HEK293 (cell line): ENCODE results near the gene MYOZ3.

Experiments
- GFI1B ChIP-seq: fragments of 450-650 bp; formaldehyde crosslinking; IDR thresholded peaks from 2 replicates; pipeline ENCODE4 v1.5.1; 2016; ENCODE audit warnings: missing biosample characterization, missing genetic modification characterization
- GLI2 ChIP-seq: fragments of 450-650 bp; formaldehyde crosslinking; IDR thresholded peaks from 2 replicates; pipeline ENCODE4; 2017; ENCODE audit warnings: missing biosample characterization, missing genetic modification characterization, low read depth, borderline replicate concordance
- HIC1 ChIP-seq: fragments of 450-650 bp; formaldehyde crosslinking; IDR thresholded peaks from 2 replicates; pipeline ENCODE4 v1.5.1; 2016; ENCODE audit warnings: missing biosample characterization, missing genetic modification characterization
- HOXA7 ChIP-seq: sonication (generic); formaldehyde crosslinking; IDR thresholded peaks from 2 replicates; pipeline ENCODE4 v1.8.1; 2022; ENCODE audit warnings: missing genetic modification reagents, borderline replicate concordance
- HOXD13 ChIP-seq: sonication (generic); formaldehyde crosslinking; IDR thresholded peaks from 2 replicates; pipeline ENCODE4 v1.8.0; 2022; ENCODE audit warnings: missing genetic modification reagents, borderline replicate concordance
- IKZF3 ChIP-seq: fragments of 450-650 bp; IDR thresholded peaks from 2 replicates; pipeline ENCODE4 v1.5.0; 2018; ENCODE audit warnings: missing biosample characterization, mild to moderate bottlenecking, missing genetic modification characterization, moderate library complexity
- KLF7 ChIP-seq: fragments of 450-650 bp; formaldehyde crosslinking; IDR thresholded peaks from 2 replicates; pipeline ENCODE4 v1.5.1; 2016; ENCODE audit warnings: missing biosample characterization, missing genetic modification characterization, borderline replicate concordance
- MEIS1 ChIP-seq: sonication (generic); formaldehyde crosslinking; IDR thresholded peaks from 2 replicates; pipeline ENCODE4 v1.8.1; 2022; ENCODE audit warnings: missing genetic modification reagents, mild to moderate bottlenecking, borderline replicate concordance
- MZF1 ChIP-seq: fragments of 450-650 bp; formaldehyde crosslinking; IDR thresholded peaks from 2 replicates; pipeline ENCODE4 v1.5.1; 2017; ENCODE audit warnings: missing biosample characterization, missing genetic modification characterization, borderline replicate concordance
- OSR2 ChIP-seq: fragments of 450-650 bp; formaldehyde crosslinking; IDR thresholded peaks from 2 replicates; pipeline ENCODE4 v1.5.1; 2016; ENCODE audit warnings: missing biosample characterization, missing genetic modification characterization
- PRDM1 ChIP-seq: fragments of 450-650 bp; formaldehyde crosslinking; IDR thresholded peaks from 2 replicates; pipeline ENCODE4; 2016; ENCODE audit warnings: missing biosample characterization, missing genetic modification characterization
- SETDB1 ChIP-seq: IDR thresholded peaks from one replicate; pipeline ENCODE4 v1.6.1; 2017; ENCODE audit warnings: mild to moderate bottlenecking, low read length, moderate library complexity, mixed read lengths; ENCODE audit not compliant: insufficient read length
- SP3 ChIP-seq: fragments of 450-650 bp; formaldehyde crosslinking; IDR thresholded peaks from 2 replicates; pipeline ENCODE4 v1.5.1; 2016; ENCODE audit warnings: missing biosample characterization, missing genetic modification characterization
- SP7 ChIP-seq: fragments of 450-650 bp; formaldehyde crosslinking; IDR thresholded peaks from 2 replicates; pipeline ENCODE4 v1.5.1; 2016; ENCODE audit warnings: missing biosample characterization, missing genetic modification characterization
- YY2 ChIP-seq: fragments of 450-650 bp; formaldehyde crosslinking; IDR thresholded peaks from 2 replicates; pipeline ENCODE4 v1.5.1; 2016; ENCODE audit warnings: missing biosample characterization, missing genetic modification characterization
- ZBTB1 ChIP-seq: fragments of 450-650 bp; formaldehyde crosslinking; IDR thresholded peaks from 2 replicates; pipeline ENCODE4 v1.5.1; 2016; ENCODE audit warnings: missing biosample characterization, missing genetic modification characterization
- ZBTB48 ChIP-seq: fragments of 450-650 bp; formaldehyde crosslinking; IDR thresholded peaks from 2 replicates; pipeline ENCODE4 v1.5.1; 2016; ENCODE audit warnings: missing biosample characterization, missing genetic modification characterization
- ZBTB7A ChIP-seq: fragments of 450-650 bp; formaldehyde crosslinking; IDR thresholded peaks from 2 replicates; pipeline ENCODE4 v1.5.1; 2016; ENCODE audit warnings: low read depth, missing biosample characterization, missing genetic modification characterization
- ZNF10 ChIP-seq: fragments of 450-650 bp; formaldehyde crosslinking; IDR thresholded peaks from 2 replicates; pipeline ENCODE4 v1.5.1; 2017; ENCODE audit warnings: missing biosample characterization, missing genetic modification characterization
- ZNF114 ChIP-seq: fragments of 450-650 bp; formaldehyde crosslinking; IDR thresholded peaks from 2 replicates; pipeline ENCODE4 v1.5.0; 2017; ENCODE audit warnings: missing biosample characterization, missing genetic modification characterization
- ZNF121 ChIP-seq: fragments of 450-650 bp; formaldehyde crosslinking; IDR thresholded peaks from 2 replicates; pipeline ENCODE4 v1.5.1; 2016; ENCODE audit warnings: missing biosample characterization, missing genetic modification characterization
- ZNF132 ChIP-seq: fragments of 450-650 bp; formaldehyde crosslinking; IDR thresholded peaks from 2 replicates; pipeline ENCODE4 v1.5.1; 2017; ENCODE audit warnings: missing biosample characterization, missing genetic modification characterization, borderline replicate concordance
- ZNF146 ChIP-seq: fragments of 450-650 bp; formaldehyde crosslinking; IDR thresholded peaks from 2 replicates; pipeline ENCODE4 v1.5.1; 2016; ENCODE audit warnings: missing biosample characterization, missing genetic modification characterization
- ZNF280C ChIP-seq: fragments of 450-650 bp; formaldehyde crosslinking; IDR thresholded peaks from 2 replicates; pipeline ENCODE4 v1.5.1; 2016; ENCODE audit warnings: missing biosample characterization, missing genetic modification characterization
- ZNF302 ChIP-seq: fragments of 450-650 bp; formaldehyde crosslinking; IDR thresholded peaks from 2 replicates; pipeline ENCODE4 v1.5.1; 2016; ENCODE audit warnings: missing biosample characterization, missing genetic modification characterization, low read depth
- ZNF335 ChIP-seq: fragments of 450-650 bp; formaldehyde crosslinking; conservative IDR thresholded peaks from 2 replicates; pipeline ENCODE4 v1.5.1; 2016; ENCODE audit warnings: missing biosample characterization, missing genetic modification characterization
- ZNF366 ChIP-seq: fragments of 450-650 bp; formaldehyde crosslinking; conservative IDR thresholded peaks from 2 replicates; pipeline ENCODE4 v1.5.1; 2016; ENCODE audit warnings: missing biosample characterization, missing genetic modification characterization
- ZNF423 ChIP-seq: fragments of 450-650 bp; formaldehyde crosslinking; IDR thresholded peaks from 2 replicates; pipeline ENCODE4 v1.5.1; 2016; ENCODE audit warnings: missing biosample characterization, missing genetic modification characterization
- ZNF433 ChIP-seq: fragments of 450-650 bp; formaldehyde crosslinking; IDR thresholded peaks from 2 replicates; pipeline ENCODE4 v1.5.1; 2016; ENCODE audit warnings: missing biosample characterization, missing genetic modification characterization, low read depth
- ZNF48 ChIP-seq: fragments of 450-650 bp; formaldehyde crosslinking; IDR thresholded peaks from 2 replicates; pipeline ENCODE4 v1.5.1; 2016; ENCODE audit warnings: missing biosample characterization, missing genetic modification characterization
- ZNF501 ChIP-seq: fragments of 450-650 bp; formaldehyde crosslinking; IDR thresholded peaks from 2 replicates; pipeline ENCODE4 v1.5.1; 2016; ENCODE audit warnings: missing biosample characterization, missing genetic modification characterization
- ZNF561 ChIP-seq: fragments of 450-650 bp; IDR thresholded peaks from 2 replicates; pipeline ENCODE4 v1.5.1; 2018; ENCODE audit warnings: missing biosample characterization, missing genetic modification characterization, borderline replicate concordance
- ZNF596 ChIP-seq: fragments of 450-650 bp; IDR thresholded peaks from 2 replicates; pipeline ENCODE4 v1.5.0; 2018; ENCODE audit warnings: missing biosample characterization, mild to moderate bottlenecking, missing genetic modification characterization, moderate library complexity
- ZNF664 ChIP-seq: fragments of 450-650 bp; formaldehyde crosslinking; IDR thresholded peaks from 2 replicates; pipeline ENCODE4 v1.5.1; 2016; ENCODE audit warnings: missing biosample characterization, missing genetic modification characterization
- ZNF776 ChIP-seq: fragments of 450-650 bp; formaldehyde crosslinking; IDR thresholded peaks from 2 replicates; pipeline ENCODE4 v1.5.0; 2017; ENCODE audit warnings: missing biosample characterization, missing genetic modification characterization, borderline replicate concordance
- ZNF792 ChIP-seq: fragments of 450-650 bp; formaldehyde crosslinking; IDR thresholded peaks from 2 replicates; pipeline ENCODE4 v1.5.1; 2016; ENCODE audit warnings: missing biosample characterization, missing genetic modification characterization
- ZSCAN4 ChIP-seq: fragments of 450-650 bp; formaldehyde crosslinking; IDR thresholded peaks from 2 replicates; pipeline ENCODE4 v1.5.1; 2017; ENCODE audit warnings: missing biosample characterization, missing genetic modification characterization

MYOZ3 gene

GRCh38 chr5:150700594-150701377 is 39.7 kb downstream of the MYOZ3 start, which contains the start of gene RBM22 (continued):
- no peak for TF ChIP-seq GLI2 (tag by site-specific recombination)
- TF ChIP-seq HOXD13 (CRISPR knock-in tag), result no peak
- TF ChIP-seq SETDB1, result no peak
- 0 out of 2 replicates have a peak, but pooled peaks have one; percentile 42 for TF ChIP-seq ZBTB48
- no peak for TF ChIP-seq KLF7 (tag by site-specific recombination)
- TF ChIP-seq ZNF121 (tag by site-specific recombination), result no peak
- TF ChIP-seq ZNF302, result no peak
- no peak for TF ChIP-seq HOXA7 (CRISPR knock-in tag)
- peak; percentile 65 for TF ChIP-seq SP7 (tag by site-specific recombination)
- TF ChIP-seq OSR2 (tag by site-specific recombination), result peak; percentile 64
- no peak; the same call in 1 of the 2 replicates for TF ChIP-seq MZF1 (tag by site-specific recombination)
- TF ChIP-seq ZNF561 (tag by site-specific recombination), result peak; percentile 77; the same call in 1 of the 2 replicates
- TF ChIP-seq MEIS1, result no peak
- no peak for TF ChIP-seq ZNF132 (tag by site-specific recombination)
- no peak for TF ChIP-seq PRDM1
- no peak for TF ChIP-seq ZBTB1 (tag by site-specific recombination)
- TF ChIP-seq ZNF48 (tag by site-specific recombination), result no peak
- no peak for TF ChIP-seq ZNF664 (tag by site-specific recombination)
- no peak for TF ChIP-seq ZNF792 (tag by site-specific recombination)
- TF ChIP-seq ZNF423, result no peak
- 0 out of 2 replicates have a peak, but pooled peaks have one; percentile 10 for TF ChIP-seq ZNF146 (tag by site-specific recombination)
- TF ChIP-seq ZNF776 (tag by site-specific recombination), result no peak
- no peak for TF ChIP-seq ZNF114 (tag by site-specific recombination)
- TF ChIP-seq HIC1 (tag by site-specific recombination), result no peak
- TF ChIP-seq ZNF501 (tag by site-specific recombination), result peak; percentile 93
- TF ChIP-seq IKZF3 (tag by site-specific recombination), result peak; percentile 66
- peak; percentile 46; the same call in 1 of the 2 replicates for TF ChIP-seq ZNF366 (tag by site-specific recombination)
- TF ChIP-seq GFI1B (tag by site-specific recombination), result no peak; the same call in 1 of the 2 replicates
- TF ChIP-seq ZNF280C (tag by site-specific recombination), result no peak
- TF ChIP-seq ZSCAN4 (tag by site-specific recombination), result no peak
- 0 out of 2 replicates have a peak, but pooled peaks have one; percentile 62 for TF ChIP-seq ZBTB7A
- TF ChIP-seq ZNF335 (tag by site-specific recombination), result peak; percentile 99
- TF ChIP-seq ZNF10 (tag by site-specific recombination), result no peak
- TF ChIP-seq YY2 (tag by site-specific recombination), result peak; percentile 82
- peak; percentile 87 for TF ChIP-seq SP3 (tag by site-specific recombination)
- TF ChIP-seq ZNF433, result no peak
- no peak for TF ChIP-seq ZNF596 (tag by site-specific recombination)
